ENCODE data around the gene SLC25A27. TPM values are rescaled to one million over a fixed set of nuclear protein-coding genes. Genes with fewer than 3 reads are reported as not detected.

SLC25A27 gene
- total RNA-seq, 1 donor: 6.5 TPM

DNA sequence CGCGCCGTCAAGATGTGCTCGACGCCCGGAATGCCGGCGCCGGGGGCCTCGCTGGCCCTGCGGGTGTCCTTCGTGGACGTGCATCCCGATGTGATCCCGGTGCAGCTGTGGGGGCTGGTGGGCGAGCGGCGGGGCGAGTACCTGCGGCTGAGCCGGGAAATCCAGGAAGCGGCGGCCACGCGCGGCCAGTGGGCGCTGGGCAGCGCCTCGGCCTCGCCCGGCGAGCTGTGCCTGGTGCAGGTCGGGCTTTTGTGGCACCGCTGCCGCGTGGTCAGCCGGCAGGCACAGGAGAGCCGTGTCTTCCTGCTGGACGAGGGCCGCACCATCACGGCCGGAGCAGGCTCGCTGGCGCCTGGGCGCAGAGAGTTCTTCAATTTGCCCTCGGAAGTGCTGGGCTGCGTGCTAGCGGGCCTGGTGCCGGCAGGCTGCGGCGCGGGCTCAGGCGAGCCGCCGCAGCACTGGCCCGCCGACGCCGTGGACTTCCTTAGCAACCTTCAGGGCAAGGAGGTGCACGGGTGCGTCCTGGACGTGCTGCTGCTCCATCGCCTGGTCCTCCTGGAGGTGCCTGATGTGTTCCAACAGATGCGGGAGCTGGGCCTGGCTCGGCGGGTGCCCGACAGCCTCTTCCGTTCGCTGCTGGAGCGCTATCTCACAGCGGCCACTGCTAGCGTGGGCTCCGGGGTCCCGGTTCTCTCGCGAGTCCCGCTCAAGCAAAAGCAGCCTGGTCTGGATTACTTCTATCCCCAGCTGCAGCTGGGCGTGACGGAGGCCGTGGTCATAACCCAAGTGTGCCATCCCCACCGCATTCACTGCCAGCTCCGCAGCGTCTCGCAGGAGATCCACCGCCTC lies 35.6 kb downstream of the SLC25A27 start:
- no peak for DNase-seq (ENCODE audit: low read depth)
- no peak overlapping the region for H3K4me3 ChIP-seq (ENCODE audit: low read depth, low read length)
- TF ChIP-seq, protein P1, sequence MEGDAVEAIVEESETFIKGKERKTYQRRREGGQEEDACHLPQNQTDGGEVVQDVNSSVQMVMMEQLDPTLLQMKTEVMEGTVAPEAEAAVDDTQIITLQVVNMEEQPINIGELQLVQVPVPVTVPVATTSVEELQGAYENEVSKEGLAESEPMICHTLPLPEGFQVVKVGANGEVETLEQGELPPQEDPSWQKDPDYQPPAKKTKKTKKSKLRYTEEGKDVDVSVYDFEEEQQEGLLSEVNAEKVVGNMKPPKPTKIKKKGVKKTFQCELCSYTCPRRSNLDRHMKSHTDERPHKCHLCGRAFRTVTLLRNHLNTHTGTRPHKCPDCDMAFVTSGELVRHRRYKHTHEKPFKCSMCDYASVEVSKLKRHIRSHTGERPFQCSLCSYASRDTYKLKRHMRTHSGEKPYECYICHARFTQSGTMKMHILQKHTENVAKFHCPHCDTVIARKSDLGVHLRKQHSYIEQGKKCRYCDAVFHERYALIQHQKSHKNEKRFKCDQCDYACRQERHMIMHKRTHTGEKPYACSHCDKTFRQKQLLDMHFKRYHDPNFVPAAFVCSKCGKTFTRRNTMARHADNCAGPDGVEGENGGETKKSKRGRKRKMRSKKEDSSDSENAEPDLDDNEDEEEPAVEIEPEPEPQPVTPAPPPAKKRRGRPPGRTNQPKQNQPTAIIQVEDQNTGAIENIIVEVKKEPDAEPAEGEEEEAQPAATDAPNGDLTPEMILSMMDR (IDR thresholded peaks at IDR 0.05; ENCODE audit: insufficient read depth, low read depth, low read length): no peak

DNA sequence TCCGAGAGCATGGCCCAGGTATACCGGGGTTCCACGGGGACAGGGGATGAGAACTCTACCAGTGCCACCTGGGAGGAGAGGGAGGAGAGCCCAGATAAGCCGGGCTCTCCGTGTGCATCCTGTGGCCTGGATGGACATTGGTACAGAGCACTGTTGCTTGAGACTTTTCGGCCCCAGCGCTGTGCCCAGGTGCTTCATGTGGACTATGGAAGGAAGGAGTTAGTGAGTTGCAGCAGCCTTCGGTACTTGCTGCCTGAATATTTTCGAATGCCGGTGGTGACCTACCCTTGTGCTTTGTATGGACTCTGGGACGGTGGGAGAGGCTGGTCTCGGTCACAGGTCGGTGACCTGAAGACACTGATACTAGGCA lies 36.2 kb downstream of the SLC25A27 start:
- no peak overlapping the region for H3K4me3 ChIP-seq (ENCODE audit: low read depth, low read length)
- DNase-seq (ENCODE audit: low read depth): no peak
- TF ChIP-seq, protein P1 (IDR thresholded peaks at IDR 0.05; ENCODE audit: insufficient read depth, low read depth, low read length): no peak

DNA sequence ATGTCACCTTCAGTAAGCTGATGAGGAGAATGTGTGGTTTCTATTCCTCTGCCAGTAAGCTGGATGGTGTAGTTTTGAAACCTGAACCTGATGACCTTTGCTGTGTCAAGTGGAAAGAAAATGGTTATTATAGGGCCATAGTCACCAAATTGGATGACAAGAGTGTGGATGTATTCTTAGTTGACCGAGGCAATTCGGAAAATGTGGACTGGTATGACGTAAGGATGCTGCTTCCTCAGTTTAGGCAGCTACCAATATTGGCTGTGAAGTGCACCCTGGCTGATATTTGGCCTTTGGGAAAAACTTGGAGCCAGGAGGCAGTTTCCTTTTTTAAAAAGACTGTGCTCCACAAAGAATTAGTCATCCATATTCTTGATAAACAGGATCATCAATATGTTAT lies 36.9 kb downstream of the SLC25A27 start:
- TF ChIP-seq, protein P1 (IDR thresholded peaks at IDR 0.05; ENCODE audit: insufficient read depth, low read depth, low read length): no peak
- H3K4me3 ChIP-seq (ENCODE audit: low read depth, low read length): no peak overlapping the region
- no peak for DNase-seq (ENCODE audit: low read depth)

DNA sequence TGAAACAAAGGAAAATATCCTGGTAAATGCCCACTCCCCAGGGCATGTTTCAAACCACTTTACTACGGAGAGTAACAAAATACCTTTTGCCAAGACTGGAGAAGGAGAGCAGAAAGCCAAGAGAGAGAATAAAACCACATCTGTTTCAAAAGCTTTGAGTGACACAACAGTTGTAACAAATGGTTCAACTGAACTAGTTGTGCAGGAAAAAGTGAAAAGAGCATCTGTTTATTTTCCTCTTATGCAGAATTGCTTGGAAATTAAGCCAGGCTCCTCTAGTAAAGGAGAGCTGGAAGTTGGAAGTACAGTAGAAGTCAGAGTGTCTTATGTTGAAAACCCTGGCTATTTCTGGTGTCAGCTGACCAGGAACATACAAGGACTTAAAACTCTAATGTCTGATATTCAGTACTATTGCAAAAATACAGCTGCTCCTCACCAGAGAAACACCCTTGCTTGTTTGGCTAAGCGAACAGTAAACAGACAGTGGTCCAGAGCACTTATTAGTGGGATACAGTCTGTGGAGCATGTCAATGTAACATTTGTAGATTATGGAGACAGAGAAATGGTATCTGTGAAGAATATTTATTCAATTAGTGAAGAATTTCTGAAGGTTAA lies 37.5 kb downstream of the SLC25A27 start:
- DNase-seq (ENCODE audit: low read depth): no peak
- TF ChIP-seq, protein P1 (IDR thresholded peaks at IDR 0.05; ENCODE audit: insufficient read depth, low read depth, low read length): no peak
- H3K4me3 ChIP-seq (ENCODE audit: low read depth, low read length): no peak overlapping the region

DNA sequence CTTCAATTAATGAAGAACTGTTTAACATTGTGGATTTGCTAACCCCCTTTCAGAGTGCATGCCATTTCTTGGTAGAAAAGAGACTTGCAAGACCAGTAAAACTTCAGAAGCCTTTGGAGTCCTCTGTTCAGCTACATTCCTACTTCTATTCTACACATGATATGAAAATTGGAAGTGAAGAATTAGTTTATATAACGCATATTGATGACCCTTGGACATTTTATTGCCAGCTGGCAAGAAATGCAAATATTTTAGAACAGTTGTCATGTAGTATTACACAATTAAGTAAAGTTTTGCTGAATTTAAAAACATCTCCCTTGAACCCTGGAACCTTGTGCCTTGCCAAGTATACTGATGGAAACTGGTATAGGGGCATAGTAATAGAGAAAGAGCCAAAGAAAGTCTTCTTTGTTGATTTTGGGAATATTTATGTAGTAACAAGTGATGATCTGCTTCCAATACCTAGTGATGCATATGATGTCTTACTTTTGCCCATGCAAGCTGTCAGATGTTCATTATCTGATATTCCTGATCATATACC lies 38.2 kb downstream of the SLC25A27 start:
- DNase-seq (ENCODE audit: low read depth): no peak
- TF ChIP-seq, protein P1 (IDR thresholded peaks at IDR 0.05; ENCODE audit: insufficient read depth, low read depth, low read length): no peak
- H3K4me3 ChIP-seq (ENCODE audit: low read depth, low read length): no peak overlapping the region

DNA sequence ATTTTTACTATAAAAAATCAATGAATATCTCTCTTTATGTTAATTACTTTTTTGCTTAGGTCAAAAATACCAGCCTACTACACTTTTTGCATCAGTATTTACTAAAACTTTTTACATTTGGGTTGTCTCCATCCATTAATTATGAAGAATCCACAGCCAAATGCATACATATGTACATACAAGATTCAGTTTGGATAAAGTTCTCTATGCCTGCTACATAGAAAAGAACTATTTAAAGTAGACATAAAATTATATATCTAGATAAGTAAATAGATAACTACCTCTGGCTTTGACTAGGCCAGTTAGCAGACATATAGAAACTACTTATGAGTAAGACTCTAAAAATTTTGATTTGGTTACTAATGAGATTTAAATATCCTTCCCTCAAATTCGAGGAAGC lies 47.2 kb downstream of the SLC25A27 start:
- no peak overlapping the region for H3K4me3 ChIP-seq (ENCODE audit: low read depth, low read length)
- no peak for DNase-seq (ENCODE audit: low read depth)
- TF ChIP-seq, protein P1 (IDR thresholded peaks at IDR 0.05; ENCODE audit: insufficient read depth, low read depth, low read length): no peak

Data from fibroblast of villous mesenchyme (primary cell).